Subcutaneous abdominal adipose tissue (tissue), 5 donors: ENCODE measurements around the gene DCUN1D3.
A peak's percentile ranks its signal among the peaks of the same experiment; 100 is the strongest.
"Not testable (repeated sequence)": the region's sequence is repeated elsewhere in the genome, so short reads cannot be mapped to it uniquely, and the experiment has no call there.

Source experiments
- H3K27ac ChIP-seq: one replicate; pipeline ENCODE4 v1.7.0; 2013; ENCODE audit warnings: low read depth, mild to moderate bottlenecking, inconsistent platforms, low read length, moderate library complexity
- H3K27me3 ChIP-seq, 5 donors: one replicate each; pipeline ENCODE4 v1.7.0; 2013; ENCODE audit warnings: low read length in 5 of 5, inconsistent platforms in 1 of 5; ENCODE audit not compliant: control insufficient read depth in 5 of 5, insufficient read depth in 4 of 5
- H3K36me3 ChIP-seq, 5 donors: one replicate each; pipeline ENCODE4 v1.7.0; 2013; ENCODE audit warnings: low read length in 5 of 5; ENCODE audit not compliant: control insufficient read depth in 5 of 5, insufficient read depth in 5 of 5
- H3K4me1 ChIP-seq, 5 donors: one replicate each; pipeline ENCODE4 v1.7.0; 2013; ENCODE audit warnings: low read length in 5 of 5, mild to moderate bottlenecking in 3 of 5, moderate library complexity in 1 of 5; ENCODE audit not compliant: control insufficient read depth in 5 of 5, insufficient read depth in 5 of 5
- H3K4me3 ChIP-seq, 5 donors: one replicate each; pipeline ENCODE4 v1.7.0; 2013; ENCODE audit warnings: low read length in 5 of 5, low read depth in 1 of 5
- H3K9ac ChIP-seq, 5 donors: one replicate each; pipeline ENCODE4 v1.7.0; 2013; ENCODE audit warnings: low read length in 5 of 5, mild to moderate bottlenecking in 4 of 5, moderate library complexity in 3 of 5
- H3K9me3 ChIP-seq, 5 donors: one replicate each; pipeline ENCODE4 v1.7.0; 2013; ENCODE audit warnings: low read length in 5 of 5; ENCODE audit not compliant: control insufficient read depth in 5 of 5
- donor health status: healthy.
- donor health status: healthy.
- donor health status: healthy.
- donor health status: healthy.
- donor health status: healthy.

The DCUN1D3 gene

DNA sequence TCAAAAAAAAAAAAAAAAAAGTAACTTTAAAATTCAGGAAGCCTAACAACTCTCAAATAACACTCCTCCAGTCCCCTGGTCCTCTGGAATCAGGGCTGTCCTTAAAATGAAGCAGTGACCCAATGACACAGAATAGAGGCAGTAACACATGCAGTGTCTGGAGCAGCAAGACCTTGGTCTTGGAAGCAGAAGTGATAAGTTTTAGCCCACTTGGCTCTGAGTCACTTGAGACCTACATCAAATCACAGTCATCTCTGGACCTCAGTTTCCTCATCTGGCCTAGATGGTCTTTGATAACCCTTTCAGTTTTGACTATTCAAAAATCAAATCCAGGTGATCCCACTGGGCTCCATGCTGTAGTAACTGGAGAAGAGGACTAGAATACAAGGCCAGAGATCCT is 39.5 kb upstream of the DCUN1D3 start:
- Histone ChIP-seq H3K27ac (no peak overlapping the region), H3K9ac (no peak overlapping the region), H3K36me3 (no peaks in the 10 kb centered on the region), H3K27me3 (no peaks in the 10 kb centered on the region), H3K9me3 (no peaks in the 10 kb centered on the region), H3K4me1 (peaks cover 0 to 16% (median 7%) of the 10 kb centered on the region in 5 donors), H3K4me3 (no peak overlapping the region)

DNA sequence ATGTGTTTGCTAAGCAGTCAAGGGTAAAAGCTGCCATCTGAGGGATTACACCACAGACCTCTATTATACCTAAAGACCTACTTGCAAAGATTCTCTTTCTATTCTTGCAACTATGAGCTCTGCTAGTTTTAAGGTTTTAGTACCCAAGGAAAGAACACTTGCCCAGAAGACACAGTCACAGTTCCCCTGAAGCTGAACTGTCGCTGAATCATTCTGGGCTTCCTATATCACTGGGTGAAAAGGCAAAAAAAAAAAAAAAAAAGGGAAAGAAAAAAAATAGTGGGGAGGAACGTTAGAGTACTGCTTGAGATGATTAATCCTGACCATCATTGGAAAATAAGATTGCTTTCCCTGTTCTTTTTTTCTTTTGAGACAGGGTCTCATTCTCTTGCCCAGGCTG is 38.3 kb upstream of the DCUN1D3 start:
- H3K9ac ChIP-seq: no peak overlapping the region
- H3K4me3 ChIP-seq: no peak overlapping the region
- no peaks in the 10 kb centered on the region for H3K27me3 ChIP-seq
- peaks cover 0 to 17% (median 7%) of the 10 kb centered on the region in 5 donors for H3K4me1 ChIP-seq
- H3K36me3 ChIP-seq: no peaks in the 10 kb centered on the region
- no peak overlapping the region for H3K27ac ChIP-seq
- H3K9me3 ChIP-seq: no peaks in the 10 kb centered on the region

DNA sequence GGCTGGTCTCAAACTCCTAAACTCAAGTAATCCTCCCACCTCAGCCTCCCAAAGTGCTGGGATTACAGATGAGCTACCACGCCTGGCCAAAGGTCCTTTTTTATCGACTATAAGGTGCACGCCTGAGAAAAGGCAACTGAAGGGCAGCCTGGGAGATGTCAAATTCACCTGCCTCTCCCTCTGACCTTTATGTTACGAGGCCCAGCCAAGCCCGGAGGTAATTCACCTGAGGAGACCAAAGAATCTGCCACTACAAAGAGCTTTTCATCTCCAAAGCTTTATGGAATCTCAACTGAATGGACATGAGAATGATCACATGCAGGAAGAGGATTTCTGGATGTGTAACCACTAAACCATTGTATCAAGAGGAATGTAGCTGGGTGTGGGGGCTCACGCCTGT is 37.6 kb upstream of the DCUN1D3 start:
- Histone ChIP-seq H3K4me3 (no peak overlapping the region), H3K36me3 (no peaks in the 10 kb centered on the region), H3K27me3 (no peaks in the 10 kb centered on the region), H3K27ac (no peak overlapping the region), H3K9ac (no peak overlapping the region), H3K9me3 (no peaks in the 10 kb centered on the region), H3K4me1 (peaks cover 0 to 16% (median 7%) of the 10 kb centered on the region in 5 donors)

DNA sequence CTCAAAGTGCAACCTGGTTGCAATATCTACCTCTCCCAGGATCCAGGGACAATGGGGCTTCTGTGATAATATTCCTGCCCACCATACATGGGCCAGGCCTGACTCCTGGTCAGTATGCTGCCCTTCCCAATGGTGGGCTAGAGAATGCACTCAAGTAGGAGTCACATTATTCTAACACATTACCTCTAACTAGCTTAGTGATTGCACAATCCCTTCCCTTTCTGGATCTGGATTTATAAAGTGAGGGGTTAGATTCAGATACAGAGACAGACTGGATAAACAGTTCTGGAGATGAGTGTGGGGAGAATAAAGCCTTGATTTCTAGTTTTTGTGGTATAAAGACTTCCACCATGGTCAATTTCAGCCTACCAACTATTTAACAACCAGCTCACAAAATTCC is 33.4 kb upstream of the DCUN1D3 start:
- Histone ChIP-seq H3K9me3 (no peaks in the 10 kb centered on the region), H3K36me3 (no peaks in the 10 kb centered on the region), H3K4me3 (no peak overlapping the region), H3K4me1 (peaks cover 3 to 30% (median 22%) of the 10 kb centered on the region in 5 donors), H3K9ac (no peak overlapping the region), H3K27ac (no peak overlapping the region), H3K27me3 (no peaks in the 10 kb centered on the region)

DNA sequence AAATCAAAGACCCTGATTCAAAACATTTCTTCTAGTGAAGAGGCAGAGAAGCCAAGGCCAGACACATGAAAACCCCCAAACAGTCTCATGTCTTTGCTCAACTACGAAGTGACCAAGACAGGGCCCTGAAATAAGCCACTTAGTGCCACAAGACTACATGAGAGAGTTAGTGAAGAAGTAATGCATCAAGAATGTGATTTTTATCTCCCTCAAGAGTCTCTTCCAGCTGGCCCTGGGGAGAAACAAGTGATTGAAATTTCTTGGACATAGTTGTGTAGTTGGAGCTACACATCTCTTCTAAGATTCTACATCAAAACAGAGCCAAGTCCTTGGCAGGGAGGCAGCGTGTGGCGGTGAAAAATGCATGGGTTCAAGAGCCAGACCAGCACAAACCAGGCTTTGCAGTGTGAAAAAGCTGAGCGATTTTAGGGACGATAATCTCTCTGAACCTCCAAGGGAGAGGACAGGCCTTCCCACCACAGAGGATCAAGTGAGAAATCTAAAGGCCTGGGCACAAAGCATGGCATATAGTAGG is 31.0 kb upstream of the DCUN1D3 start:
- H3K27ac ChIP-seq: peak overlapping the region; percentile 69
- H3K9ac ChIP-seq: no peak overlapping the region
- peaks cover 3 to 26% (median 17%) of the 10 kb centered on the region in 5 donors for H3K4me1 ChIP-seq
- H3K9me3 ChIP-seq: no peaks in the 10 kb centered on the region
- H3K4me3 ChIP-seq: no peak overlapping the region
- no peaks in the 10 kb centered on the region for H3K36me3 ChIP-seq
- no peaks in the 10 kb centered on the region for H3K27me3 ChIP-seq

DNA sequence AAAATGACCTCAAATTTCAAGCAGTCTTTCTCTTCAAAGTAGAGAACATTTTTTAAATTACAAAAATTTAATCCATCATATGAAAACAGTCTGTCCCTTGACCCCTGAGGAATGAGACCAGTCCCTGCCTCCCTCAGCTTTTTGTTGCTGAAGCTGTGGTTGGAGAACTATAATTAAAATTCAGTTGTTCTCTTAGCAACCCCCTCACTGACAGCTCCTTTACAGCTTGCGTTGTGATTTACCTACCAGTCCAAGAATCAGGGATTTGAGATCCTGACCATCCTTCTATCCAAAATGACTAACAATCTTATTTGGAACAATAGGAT is 30.2 kb upstream of the DCUN1D3 start:
- Histone ChIP-seq H3K36me3 (peaks cover 0 to 7% (median 3%) of the 10 kb centered on the region in 5 donors), H3K4me3 (no peak overlapping the region), H3K9ac (peak overlapping the region in 1 of 5 donors; percentile 46), H3K9me3 (no peaks in the 10 kb centered on the region), H3K4me1 (peaks cover 3 to 26% (median 17%) of the 10 kb centered on the region in 5 donors), H3K27me3 (no peaks in the 10 kb centered on the region), H3K27ac (peak overlapping the region; percentile 69)

DNA sequence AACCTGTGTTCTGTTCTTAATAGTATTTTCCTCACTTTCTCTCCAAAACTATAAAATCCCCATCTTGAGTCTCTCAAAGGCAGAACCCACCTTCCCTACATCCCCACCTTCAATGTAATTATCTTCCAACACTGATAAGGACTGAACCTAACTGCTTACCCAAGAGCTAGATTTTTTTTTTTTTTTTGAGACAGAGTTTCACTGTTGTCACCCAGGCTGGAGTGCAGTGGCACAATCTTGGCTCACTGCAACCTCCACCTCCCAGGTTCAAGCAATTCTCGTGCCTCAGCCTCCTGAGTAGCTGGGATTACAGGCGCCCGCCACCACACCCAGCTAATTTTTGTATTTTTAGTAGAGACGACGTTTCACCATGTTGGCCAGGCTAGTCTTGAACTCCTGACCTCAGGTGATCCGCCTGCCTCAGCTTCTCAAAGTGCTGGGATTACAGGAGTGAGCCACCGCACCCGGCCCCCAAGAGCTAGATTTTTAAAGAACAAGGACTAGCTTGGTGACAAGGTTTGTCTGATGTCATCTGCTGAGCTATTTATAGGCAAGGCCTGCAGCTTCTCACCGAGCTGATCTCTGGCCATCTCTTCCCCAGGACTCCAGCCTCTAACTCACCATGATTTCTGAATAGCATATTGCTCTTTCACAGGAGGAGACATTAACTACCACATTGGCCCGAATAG is 29.7 kb upstream of the DCUN1D3 start:
- Histone ChIP-seq H3K9ac (peak overlapping the region in 1 of 5 donors; percentile 46), H3K27ac (peak overlapping the region; percentile 69), H3K4me1 (peaks cover 3 to 25% (median 17%) of the 10 kb centered on the region in 5 donors)
- H3K36me3 ChIP-seq, H3K27me3 ChIP-seq, H3K4me3 ChIP-seq, H3K9me3 ChIP-seq: not testable (repeated sequence)

DNA sequence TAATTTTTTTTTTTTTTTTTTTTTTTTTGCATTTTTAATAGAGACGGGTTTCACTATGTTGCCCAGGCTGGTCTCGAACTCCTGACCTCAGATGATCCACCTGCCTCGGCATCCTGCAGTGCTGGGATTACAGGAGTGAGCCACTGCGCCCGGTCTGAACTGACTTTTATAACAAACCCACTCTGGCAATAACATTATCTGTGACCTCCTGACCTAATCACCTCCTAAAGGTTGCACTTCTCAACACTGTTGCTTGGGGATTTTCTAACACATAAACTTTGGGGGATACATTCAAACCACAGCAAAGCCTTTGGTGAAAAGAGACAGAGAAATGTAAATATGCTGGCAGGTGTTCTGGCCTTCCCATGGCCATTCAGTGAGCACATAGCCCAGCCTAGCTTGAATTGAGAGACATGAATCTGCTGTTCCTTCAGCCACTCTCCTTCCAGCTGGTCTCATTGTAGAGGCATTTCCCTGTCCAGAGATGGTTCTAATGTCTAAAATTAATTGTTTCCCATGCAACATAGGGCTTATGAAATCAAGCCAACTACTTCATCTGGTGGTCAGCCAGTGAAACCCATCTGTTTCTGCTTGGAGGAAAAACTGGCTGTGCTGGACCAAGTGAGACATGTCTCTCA is 28.7 kb upstream of the DCUN1D3 start:
- Histone ChIP-seq H3K4me3 (no peak overlapping the region), H3K27me3 (no peaks in the 10 kb centered on the region), H3K27ac (no peak overlapping the region), H3K4me1 (peaks cover 3 to 25% (median 17%) of the 10 kb centered on the region in 5 donors), H3K9me3 (no peaks in the 10 kb centered on the region), H3K9ac (no peak overlapping the region), H3K36me3 (peaks cover 0 to 10% (median 5%) of the 10 kb centered on the region in 5 donors)

DNA sequence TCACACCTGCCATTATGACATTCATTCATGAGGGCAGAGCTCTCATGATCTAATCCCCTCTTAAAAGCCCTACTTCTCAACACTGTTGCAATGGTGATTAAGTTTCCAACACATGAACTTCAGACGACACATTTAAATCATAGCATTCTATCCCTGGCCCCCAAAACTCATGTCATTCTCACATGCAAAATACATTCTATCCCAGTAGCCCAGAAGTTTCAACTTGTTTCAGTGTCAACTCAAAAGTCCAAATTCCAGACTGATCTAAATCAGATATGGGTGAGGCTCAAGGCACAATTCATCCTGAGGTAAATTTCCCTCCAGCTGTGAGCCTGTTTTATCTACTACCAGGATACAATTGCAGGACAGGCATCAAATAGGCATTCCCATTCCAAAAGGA is 25.6 kb upstream of the DCUN1D3 start:
- H3K27ac ChIP-seq: no peak overlapping the region
- H3K27me3 ChIP-seq: no peaks in the 10 kb centered on the region
- no peak overlapping the region for H3K4me3 ChIP-seq
- H3K9ac ChIP-seq: no peak overlapping the region
- peaks cover 0 to 10% (median 5%) of the 10 kb centered on the region in 5 donors for H3K36me3 ChIP-seq
- H3K4me1 ChIP-seq: peaks cover 2 to 16% (median 10%) of the 10 kb centered on the region in 5 donors
- no peaks in the 10 kb centered on the region for H3K9me3 ChIP-seq

DNA sequence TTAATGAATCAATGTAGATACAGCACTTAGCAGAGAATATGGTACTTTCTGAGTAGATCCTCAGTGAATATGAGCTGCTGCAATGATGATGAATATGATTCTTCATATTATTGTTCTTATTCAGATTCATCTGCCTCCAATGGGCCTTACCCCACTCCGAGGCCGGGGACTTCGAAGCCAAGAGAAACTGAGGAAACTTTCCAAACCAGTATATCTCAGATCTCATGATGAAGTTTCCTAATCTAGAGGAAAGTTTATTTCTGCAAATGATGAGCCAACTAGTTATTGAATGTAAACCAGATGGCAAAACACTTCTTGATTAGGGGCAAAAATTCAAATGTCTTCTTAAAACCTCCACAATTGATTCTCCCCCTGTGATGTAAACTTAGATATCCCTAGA is 23.7 kb upstream of the DCUN1D3 start:
- H3K27me3 ChIP-seq: no peaks in the 10 kb centered on the region
- H3K9me3 ChIP-seq: no peaks in the 10 kb centered on the region
- H3K27ac ChIP-seq: peak overlapping the region; percentile 38
- peak overlapping the region in 1 of 5 donors; percentile 20 for H3K9ac ChIP-seq
- H3K4me3 ChIP-seq: no peak overlapping the region
- peaks cover 0 to 10% (median 5%) of the 10 kb centered on the region in 5 donors for H3K36me3 ChIP-seq
- peaks cover 0 to 15% (median 5%) of the 10 kb centered on the region in 5 donors for H3K4me1 ChIP-seq
